Panc1 (cell line): ENCODE results near the gene FAM184B. TPM values are rescaled to one million over a fixed set of nuclear protein-coding genes. Genes with fewer than 3 reads are reported as not detected.

Experiments used
- ATAC-seq: fragments of 200-7000 bp; cut with Tn5 transposase; 2 replicates; pipeline ENCODE4 v1.9.1; 2020; ENCODE audit warnings: mild to moderate bottlenecking, moderate library complexity
- BruUV-seq: library from RNA; stranded (reverse); fragments of 400-500 nt; replicated peaks from 2 replicates; lab custom pipeline; 2021; lab: Mats Ljungman, UMichigan
- CTCF ChIA-PET: fragments of 300-600 bp; sonication (Branson Sonifier 250); formaldehyde crosslinking; loops from one replicate; lab custom pipeline; 2022; ENCODE audit warnings: antibody characterized with exemption; lab: Charles Lee
- POLR2A ChIA-PET: fragments of 300-600 bp; sonication (Branson Sonifier 250); formaldehyde crosslinking; loops from one replicate; lab custom pipeline; 2022; ENCODE audit warnings: antibody characterized with exemption; lab: Charles Lee
- DNase-seq: peaks from one replicate; pipeline ENCODE4 v3.0.0-alpha.2; 2010; ENCODE audit warnings: low read depth, low spot score
- H3K27ac ChIP-seq: 2 replicates; pipeline ENCODE4 v1.5.1; 2011; ENCODE audit warnings: mild to moderate bottlenecking, low read length, inconsistent platforms
- H3K27me3 ChIP-seq: fragments of 200-500 bp; sonication (Bioruptor generic); 2 replicates; pipeline ENCODE4 v1.6.0; 2014; ENCODE audit warnings: low read length, inconsistent platforms; ENCODE audit not compliant: control insufficient read depth, insufficient read depth
- H3K36me3 ChIP-seq: fragments of 200-500 bp; sonication (Bioruptor generic); 2 replicates; pipeline ENCODE4 v1.5.1; 2014; ENCODE audit warnings: inconsistent platforms, mild to moderate bottlenecking, low read length, moderate library complexity; ENCODE audit not compliant: control insufficient read depth, insufficient read depth
- H3K4me1 ChIP-seq: 2 replicates; pipeline ENCODE4 v1.5.1; 2011; ENCODE audit warnings: inconsistent platforms, mild to moderate bottlenecking, low read length, moderate library complexity; ENCODE audit not compliant: control insufficient read depth, insufficient read depth
- H3K4me3 ChIP-seq, 2 experiments: 2 replicates each; pipeline ENCODE4 v1.5.1; 2011 to 2012; ENCODE audit warnings: low read depth in 2 of 2, low read length in 2 of 2, mild to moderate bottlenecking in 2 of 2, inconsistent platforms in 1 of 2, moderate library complexity in 1 of 2
- H3K9me3 ChIP-seq: fragments of 200-500 bp; sonication (Bioruptor generic); 2 replicates; pipeline ENCODE4 v1.5.1; 2014; ENCODE audit warnings: low read depth, mild to moderate bottlenecking, inconsistent platforms, low read length, moderate library complexity; ENCODE audit not compliant: control insufficient read depth, insufficient read depth
- CTCF ChIP-seq: fragments of 450-650 bp; IDR thresholded peaks from 2 replicates; pipeline ENCODE4 v1.5.1; 2017; ENCODE audit warnings: mild to moderate bottlenecking
- POLR2AphosphoS5 ChIP-seq: IDR thresholded peaks from 2 replicates; pipeline ENCODE4 v1.6.1; 2012; ENCODE audit warnings: mild to moderate bottlenecking, low read depth, low read length, moderate library complexity
- REST ChIP-seq, 2 experiments: IDR thresholded peaks; 2 replicates each; pipeline ENCODE4 v1.6.1; 2011 to 2012; ENCODE audit warnings: low read depth in 2 of 2, control low read depth in 1 of 2, low read length in 1 of 2, mild to moderate bottlenecking in 1 of 2, moderate library complexity in 1 of 2; ENCODE audit not compliant: insufficient read depth in 1 of 2
- SIN3A ChIP-seq: IDR thresholded peaks from 2 replicates; pipeline ENCODE4 v1.6.1; 2012; ENCODE audit warnings: low read depth, mild to moderate bottlenecking, low read length, moderate library complexity, borderline replicate concordance; ENCODE audit not compliant: insufficient read depth
- TCF7L2 ChIP-seq: IDR thresholded peaks from 2 replicates; pipeline ENCODE4 v1.6.1; 2011; ENCODE audit warnings: mild to moderate bottlenecking, low read depth, low read length, inconsistent platforms
- in situ Hi-C: cut with HindIII; loops from 2 replicates; pipeline ENCODE4 v1.10.0; 2016; ENCODE audit warnings: low sequenced_read_pairs, low pct_unique_long_range_greater_than_20kb
- intact Hi-C: fragments of 100-400 bp; cut with micrococcal nuclease; formaldehyde crosslinking; loops from one replicate; pipeline ENCODE4 v1.10.0; 2022; ENCODE audit not compliant: unreplicated experiment
- total RNA-seq: library from RNA; stranded (reverse); gene quantifications from one replicate; pipeline ENCODE4 v1.2.1, GENCODE V29; 2021; ENCODE audit not compliant: unreplicated experiment

The FAM184B gene
- total RNA-seq, 1 experiment from 2014 or later = 0.03 TPM

GRCh38 chr4:17817027-17817426 is 35.6 kb upstream of the FAM184B start:
- no TSS peak for BruUV-seq
- H3K36me3 ChIP-seq = peaks cover 16% of the 10 kb centered on the region; the same call in 1 of the 2 replicates

GRCh38 chr4:17816142-17816541 is 34.7 kb upstream of the FAM184B start:
- no peak for DNase-seq

More at GRCh38 chr4:17817027-17817426, 35.6 kb upstream of the FAM184B start:
- intact Hi-C loops (loop anchor here (5.0 kb wide), 1 partner anchor 775 kb away; no protein-coding TSS in a partner anchor), in situ Hi-C loops (no loop called here)
- H3K27me3 ChIP-seq = no peaks in the 10 kb centered on the region
- H3K27ac ChIP-seq = no peak overlapping the region
- TF ChIP-seq SIN3A = no peak
- peak; percentile 59 for TF ChIP-seq CTCF
- ChIA-PET POLR2A (no interaction called here), CTCF (interaction anchor here (0.5 to 0.7 kb wide), 5 partner anchors 205 to 799 kb away, joined by 3 read pairs; partner anchors contain the start of gene LCORL)
- DNase-seq (peak; percentile 25), ATAC-seq (peak; percentile 71; the same call in 1 of the 2 replicates)
- no peaks in the 10 kb centered on the region; the same call in 1 of the 2 replicates for H3K4me1 ChIP-seq
- no peak overlapping the region for H3K4me3 ChIP-seq
- no peaks in the 10 kb centered on the region for H3K9me3 ChIP-seq

More at GRCh38 chr4:17816142-17816541, 34.7 kb upstream of the FAM184B start:
- BruUV-seq = no TSS peak
- no peaks in the 10 kb centered on the region for H3K9me3 ChIP-seq
- peaks cover 16% of the 10 kb centered on the region; the same call in 1 of the 2 replicates for H3K36me3 ChIP-seq
- TF ChIP-seq TCF7L2 (no peak), CTCF (no peak), POLR2AphosphoS5 (no peak), SIN3A (no peak), REST (IDR thresholded peaks at IDR 0.05; ENCODE audit: insufficient read depth in 1 of 2, low read depth in 2 of 2, low read length in 1 of 2) (no peak)
- H3K27me3 ChIP-seq = no peaks in the 10 kb centered on the region
- in situ Hi-C loops = no loop called here
- H3K4me3 ChIP-seq = no peak overlapping the region
- intact Hi-C loops = loop anchor here (5.0 kb wide), 1 partner anchor 776 kb away; no protein-coding TSS in a partner anchor
- ChIA-PET POLR2A (no interaction called here), CTCF (no interaction called here)
- no peak for ATAC-seq
- H3K27ac ChIP-seq = no peak overlapping the region
- no peaks in the 10 kb centered on the region; the same call in 1 of the 2 replicates for H3K4me1 ChIP-seq
